AG09319 (cell line): ENCODE measurements around the gene LAIR2.

Experiments used
- DNase-seq: peaks from one replicate; pipeline ENCODE4 v3.0.0-alpha.2; 2010; ENCODE audit warnings: low read depth; ENCODE audit errors: extremely low read depth
- CTCF ChIP-seq: IDR thresholded peaks from 2 replicates; pipeline ENCODE4 v1.5.1; 2011; ENCODE audit warnings: low read depth, mild to moderate bottlenecking, inconsistent platforms, low read length, moderate library complexity

The LAIR2 gene

GRCh38 chr19:54469496-54469934, 33.1 kb upstream of the LAIR2 start:
- no peak for DNase-seq
- TF ChIP-seq CTCF = no peak

- no peak for DNase-seq
- TF ChIP-seq CTCF = no peak
Observed at GRCh38 chr19:54470276-54470887, 32.2 kb upstream of the LAIR2 start.

- DNase-seq = no peak
- no peak for TF ChIP-seq CTCF
Observed at GRCh38 chr19:54470991-54471782, 31.4 kb upstream of the LAIR2 start.

- TF ChIP-seq CTCF = no peak
- DNase-seq = peak; percentile 81
Observed at GRCh38 chr19:54473071-54473891, 29.4 kb upstream of the LAIR2 start, which contains the start of gene CDC42EP5. CDC42EP5 (minus strand) TSS chr19:54473296; CDS start chr19:54465547, 7,749 bp downstream.

GRCh38 chr19:54473892-54474372, 28.7 kb upstream of the LAIR2 start:
- no peak for DNase-seq
- no peak for TF ChIP-seq CTCF

GRCh38 chr19:54475706-54476105, 26.9 kb upstream of the LAIR2 start:
- no peak for DNase-seq
- TF ChIP-seq CTCF = no peak
